ENCODE data around the gene GTF3C5.

- TF ChIP-seq CTCF (IDR thresholded peaks at IDR 0.05) = no peak
- TF ChIP-seq EZH2 (IDR thresholded peaks at IDR 0.05) = no peak
Observed at GRCh38 chr9:132993511-132993939, 37.3 kb upstream of the GTF3C5 start.
